ENCODE data around the gene LGR4.

Gene LGR4

DNA sequence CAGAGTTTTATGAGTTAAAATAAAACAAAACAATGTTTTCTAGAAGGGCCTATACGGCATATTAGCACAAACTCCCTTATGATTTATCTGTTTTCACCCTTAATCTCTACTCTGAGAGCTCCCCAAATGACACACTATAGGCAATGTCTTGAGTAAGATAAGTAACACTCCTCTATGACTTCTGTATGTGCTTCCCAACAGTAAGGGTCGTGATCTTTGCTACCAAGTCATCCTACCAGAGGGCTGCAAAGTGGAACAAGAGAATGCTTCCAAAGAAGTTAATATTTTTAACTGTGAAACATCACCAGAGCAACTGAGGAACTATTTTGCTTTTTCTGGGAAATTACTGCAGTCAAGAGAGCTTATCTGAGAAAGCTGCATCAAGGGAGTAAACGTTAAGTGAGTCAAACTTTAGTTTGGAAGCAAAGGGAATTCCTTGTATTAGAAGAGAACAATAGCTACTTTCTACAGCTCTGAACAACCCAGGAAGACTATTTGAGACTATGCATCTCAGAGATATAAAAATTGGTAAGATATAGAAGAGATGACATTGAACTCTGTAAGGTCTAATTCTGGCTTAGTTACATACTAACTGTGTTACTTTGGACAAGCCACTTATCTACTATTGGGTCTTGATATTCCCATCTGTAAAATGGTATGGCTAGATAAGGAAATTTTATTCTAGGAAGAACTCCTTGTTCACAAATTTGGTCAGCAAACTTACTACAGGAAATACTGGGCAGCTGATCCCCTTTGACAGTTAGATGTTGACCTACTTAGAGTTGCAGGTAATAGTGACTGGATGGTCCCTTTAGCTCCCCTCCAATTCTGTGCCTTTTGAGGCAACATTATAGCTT is 65.9 kb downstream of the LGR4 start:
- FAIRE-seq (no peak), DNase-seq (ENCODE audit: extremely low spot score, insufficient read length, low read depth) (no peak)

DNA sequence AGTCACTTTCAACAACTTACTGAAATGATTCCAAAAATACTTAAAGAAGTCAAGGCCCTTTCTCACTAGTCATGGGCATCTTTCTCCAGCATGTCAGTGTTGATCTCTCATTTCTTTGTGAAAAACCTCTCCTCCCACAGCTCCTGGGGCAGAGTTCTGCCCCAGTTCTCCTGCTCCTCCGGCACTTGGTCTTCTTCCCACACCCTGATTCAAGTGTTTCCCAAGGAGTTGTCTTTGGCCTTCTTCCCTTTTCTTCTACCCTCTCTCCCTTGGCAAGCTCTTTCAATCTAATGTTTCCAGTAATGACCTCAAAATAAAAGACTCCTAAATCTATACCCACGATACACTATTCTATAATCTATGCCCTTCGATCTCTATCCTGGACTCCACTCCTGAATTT is 67.5 kb downstream of the LGR4 start:
- FAIRE-seq (no peak), DNase-seq (ENCODE audit: extremely low spot score, insufficient read length, low read depth) (no peak)

DNA sequence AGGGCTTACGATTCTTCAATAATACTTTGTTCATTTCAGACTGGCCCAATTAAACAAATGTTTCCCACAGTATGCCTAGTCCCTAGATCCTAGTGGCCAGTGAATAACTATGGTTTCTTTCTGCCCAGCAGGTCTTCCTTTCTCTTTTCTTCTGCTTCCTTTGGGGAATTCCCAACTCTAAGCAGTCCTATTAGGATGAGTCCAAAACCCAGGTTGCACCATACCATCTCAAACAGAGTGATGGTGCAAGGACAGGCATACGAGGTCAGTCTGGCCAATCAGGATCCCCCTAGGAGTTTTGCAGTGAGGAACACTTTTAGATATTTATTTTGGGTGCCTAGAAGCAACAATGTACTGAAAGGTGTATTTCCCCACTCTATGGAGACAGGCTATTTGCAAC is 68.2 kb downstream of the LGR4 start:
- FAIRE-seq (no peak), DNase-seq (ENCODE audit: extremely low spot score, insufficient read length, low read depth) (no peak)

DNA sequence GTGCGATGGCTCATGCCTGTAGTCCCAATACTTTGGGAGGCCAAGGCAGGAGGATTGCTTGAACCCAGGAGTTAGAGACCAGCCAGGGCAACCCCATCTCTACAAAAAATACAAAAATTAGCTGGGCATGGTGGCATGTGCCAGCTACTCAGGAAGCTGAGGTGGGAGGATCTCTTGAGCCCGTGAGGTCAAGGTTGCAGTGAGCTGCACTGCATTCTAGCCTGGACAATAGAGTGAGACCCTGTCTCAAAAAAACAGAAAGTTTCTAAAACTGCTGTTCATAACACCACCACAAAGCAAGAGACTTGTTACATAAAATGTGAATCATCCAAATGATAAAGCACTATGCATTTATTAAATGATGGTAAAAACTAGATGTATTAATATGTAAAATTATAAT is 69.4 kb downstream of the LGR4 start:
- DNase-seq (ENCODE audit: extremely low spot score, insufficient read length, low read depth) (no peak), FAIRE-seq (no peak)

DNA sequence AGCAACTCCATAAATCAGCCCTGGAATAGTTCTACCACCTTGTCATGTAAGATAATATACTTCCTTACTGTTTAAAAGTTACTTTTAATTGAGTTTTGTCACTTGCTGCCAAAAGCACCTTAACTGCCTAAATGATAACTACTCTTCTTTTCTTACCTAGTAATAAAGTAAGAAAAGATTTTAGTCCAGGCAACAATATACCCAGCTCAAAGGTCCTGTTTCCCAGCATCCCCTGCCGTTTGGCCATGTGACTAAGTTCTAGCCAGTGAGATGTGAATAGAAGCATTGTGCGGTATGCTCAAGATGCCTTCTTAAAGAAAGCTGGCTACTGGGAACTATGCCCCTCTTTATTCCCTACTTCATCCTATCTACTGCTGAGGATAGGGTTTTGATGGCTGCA is 70.1 kb downstream of the LGR4 start:
- FAIRE-seq (no peak), DNase-seq (ENCODE audit: extremely low spot score, insufficient read length, low read depth) (no peak)

DNA sequence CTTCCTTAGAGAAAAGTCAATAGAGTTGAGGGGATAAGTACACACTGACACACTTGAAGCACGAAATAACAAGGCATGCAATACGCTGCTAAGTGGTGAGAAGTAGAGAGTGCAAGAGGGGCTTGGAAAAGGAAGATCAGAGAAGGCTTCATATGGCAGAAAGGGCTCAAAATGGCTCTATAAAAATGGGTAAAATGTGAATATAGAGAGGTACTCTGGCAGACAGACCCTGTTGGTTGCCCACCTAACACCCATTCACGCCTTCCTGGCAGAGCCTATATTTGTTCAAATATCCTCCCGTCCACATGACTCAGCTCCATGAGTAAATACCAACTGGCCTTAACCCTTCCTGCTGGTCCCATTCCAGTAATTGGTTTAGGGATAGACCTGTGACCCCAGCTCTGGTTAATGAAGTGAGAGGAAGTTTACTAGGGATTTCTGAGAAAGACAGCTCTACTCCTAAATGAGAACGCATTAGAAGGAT is 70.7 kb downstream of the LGR4 start:
- FAIRE-seq = no peak
- no peak for DNase-seq (ENCODE audit: extremely low spot score, insufficient read length, low read depth)

DNA sequence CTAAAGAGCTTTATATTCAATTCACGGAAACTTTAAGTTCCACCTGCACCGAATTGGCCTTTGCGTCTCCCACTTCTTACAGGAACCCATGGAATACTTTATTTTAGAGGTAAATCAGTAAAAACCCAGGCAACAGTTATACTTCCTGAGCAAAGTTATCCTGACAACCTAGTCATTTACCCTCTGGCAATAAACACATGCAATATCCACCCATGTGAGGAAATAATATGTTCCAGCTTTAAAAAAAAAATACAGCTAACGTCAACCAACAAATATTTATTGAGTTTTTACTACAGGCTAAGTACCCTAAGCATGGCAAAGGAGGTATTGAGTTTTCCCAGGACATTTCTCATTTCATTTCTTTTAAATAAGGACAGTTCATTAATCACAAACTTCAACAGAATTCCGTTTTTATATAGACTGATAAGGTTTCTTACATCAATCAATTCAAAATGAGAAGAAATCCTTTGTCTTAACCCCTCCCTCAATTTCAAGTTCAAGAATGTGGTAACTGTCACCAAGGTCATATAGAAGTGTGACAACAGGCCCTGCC is 71.2 kb downstream of the LGR4 start:
- FAIRE-seq = no peak
- DNase-seq (ENCODE audit: extremely low spot score, insufficient read length, low read depth) = no peak

DNA sequence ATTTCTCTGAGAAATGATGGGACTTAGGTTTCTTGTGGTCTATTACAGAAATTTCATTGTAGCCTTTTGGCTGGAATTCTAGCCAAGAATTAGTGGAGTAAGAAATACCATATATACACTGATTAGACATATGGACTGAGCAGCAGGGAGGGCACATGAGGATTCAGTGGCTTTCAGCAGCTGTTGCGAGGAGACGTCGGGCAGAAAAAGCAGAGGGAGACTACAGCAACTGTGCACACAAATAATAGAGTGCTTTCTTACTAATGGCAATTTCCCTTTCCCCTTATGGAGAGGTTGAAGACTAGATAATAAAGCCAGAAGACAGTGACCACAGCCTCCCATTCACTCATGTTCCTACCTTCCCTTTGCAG is 74.2 kb downstream of the LGR4 start:
- DNase-seq (ENCODE audit: extremely low spot score, insufficient read length, low read depth) (no peak), FAIRE-seq (no peak)

DNA sequence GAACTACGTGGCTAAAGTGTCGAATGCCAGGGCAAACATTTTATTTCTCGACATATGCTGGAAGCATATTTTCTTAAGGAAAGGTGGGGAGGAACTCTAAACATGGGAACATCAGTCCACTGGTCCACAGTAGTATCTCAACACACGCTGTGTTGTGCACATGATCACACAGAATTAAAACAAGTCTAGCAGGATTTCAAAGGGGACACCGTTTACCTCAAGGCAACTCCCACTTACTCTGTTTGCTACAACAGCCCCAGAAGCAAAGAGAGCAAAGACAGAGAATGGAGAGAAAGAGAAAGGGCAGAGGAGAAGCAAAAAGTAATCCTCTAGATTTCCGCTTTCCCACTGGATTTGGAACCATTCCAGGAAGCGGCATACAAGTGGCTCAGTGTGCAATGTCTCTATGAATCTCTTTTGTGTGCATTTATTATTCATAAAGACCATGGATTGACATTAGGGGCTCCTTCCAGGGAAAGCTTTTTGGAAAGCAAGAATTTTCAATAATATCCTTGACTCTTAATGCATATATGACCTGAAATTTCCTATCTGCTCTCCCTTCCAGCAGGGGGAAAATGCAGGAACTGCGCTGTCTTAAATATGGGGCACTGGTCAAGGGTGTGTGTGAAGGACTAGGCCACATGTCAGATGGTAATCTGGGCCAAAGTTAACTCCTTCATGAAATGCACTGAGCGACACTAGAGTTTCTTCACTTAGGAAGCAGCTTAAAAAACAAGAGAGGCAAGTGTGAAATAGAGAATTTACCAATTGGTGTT is 74.8 kb downstream of the LGR4 start:
- FAIRE-seq (no peak), DNase-seq (ENCODE audit: extremely low spot score, insufficient read length, low read depth) (no peak)

DNA sequence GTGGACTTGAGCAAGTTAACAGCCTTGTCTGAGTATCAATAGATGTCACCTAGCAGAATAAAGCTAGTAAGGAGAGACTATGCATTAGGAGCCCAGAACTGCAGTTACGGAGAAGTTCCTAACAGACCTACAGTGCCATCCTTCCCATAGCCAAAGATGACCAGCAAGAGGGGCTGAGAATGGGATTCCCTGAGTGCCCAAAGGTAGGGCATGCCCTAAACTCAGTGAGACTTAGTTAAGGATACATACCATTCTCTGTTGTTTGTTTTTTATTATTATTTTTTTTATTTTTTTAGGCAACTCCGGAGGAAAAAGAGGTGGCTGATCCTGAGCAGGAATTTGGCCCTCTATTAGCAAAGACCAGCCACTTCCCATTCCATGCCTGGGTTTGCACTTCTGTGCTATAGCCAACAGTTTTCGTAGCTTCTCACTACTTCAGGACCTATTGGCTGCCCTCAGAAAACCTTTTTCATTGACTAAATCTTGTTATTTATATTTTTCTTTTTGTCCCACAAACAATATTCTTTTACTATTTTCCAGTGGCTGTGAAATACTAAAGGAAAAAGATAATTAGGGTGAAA is 76.2 kb downstream of the LGR4 start:
- FAIRE-seq (no peak), DNase-seq (ENCODE audit: extremely low spot score, insufficient read length, low read depth) (no peak)

DNA sequence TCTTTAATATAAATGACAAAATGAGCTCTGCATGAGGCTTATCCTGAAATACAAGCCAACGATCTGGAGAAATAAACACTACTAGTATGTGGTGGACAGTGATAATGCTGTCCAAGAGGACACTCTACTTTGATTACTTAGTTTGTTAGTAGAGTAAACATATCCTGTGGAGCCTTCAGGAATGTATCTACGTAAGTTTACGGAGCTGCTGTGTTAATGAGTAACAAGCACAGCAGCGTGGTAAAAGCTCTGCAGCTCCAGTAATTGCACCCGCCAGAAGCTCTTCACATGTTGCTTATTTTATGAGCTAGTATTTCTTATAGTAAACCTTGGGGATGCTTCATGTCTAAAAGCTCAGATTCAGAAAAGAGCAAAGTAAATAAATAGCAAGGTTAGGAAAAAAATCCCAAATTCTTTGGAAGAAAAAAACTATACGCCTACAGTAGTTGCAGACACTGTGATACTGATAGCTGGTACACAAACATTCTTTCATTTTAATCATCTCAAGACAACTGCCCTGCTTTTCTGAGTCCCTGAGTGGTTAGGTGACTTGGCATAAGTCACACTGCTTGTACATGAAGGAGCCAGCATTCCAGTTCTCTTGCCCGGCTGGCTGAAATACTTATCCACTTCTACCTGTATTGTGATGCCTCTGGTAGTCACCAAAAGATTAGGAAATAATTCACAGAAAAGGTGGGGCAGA is 76.9 kb downstream of the LGR4 start:
- FAIRE-seq = no peak
- DNase-seq (ENCODE audit: extremely low spot score, insufficient read length, low read depth) = no peak

DNA sequence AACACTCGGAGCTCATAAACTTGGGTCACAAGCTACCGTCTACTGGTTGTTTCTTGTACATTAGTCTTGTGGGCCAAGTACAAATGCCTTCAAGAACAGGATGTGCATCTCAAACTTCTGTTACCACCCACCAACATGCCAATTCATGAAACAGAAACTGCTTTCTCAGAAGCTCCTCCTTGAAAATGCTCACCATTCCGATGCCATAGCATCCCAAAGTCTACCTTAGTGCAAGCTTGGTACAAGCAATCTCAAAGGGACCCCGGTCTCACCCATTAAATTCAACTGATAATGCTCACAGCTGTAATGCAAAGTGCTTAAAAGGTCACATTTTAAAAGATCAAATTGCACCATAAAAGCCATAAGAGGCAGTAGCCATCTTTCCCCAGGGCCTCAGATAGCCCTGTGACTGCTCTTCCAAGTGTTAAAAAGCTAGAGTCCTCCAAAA is 77.8 kb downstream of the LGR4 start:
- FAIRE-seq (no peak), DNase-seq (ENCODE audit: extremely low spot score, insufficient read length, low read depth) (no peak)

DNA sequence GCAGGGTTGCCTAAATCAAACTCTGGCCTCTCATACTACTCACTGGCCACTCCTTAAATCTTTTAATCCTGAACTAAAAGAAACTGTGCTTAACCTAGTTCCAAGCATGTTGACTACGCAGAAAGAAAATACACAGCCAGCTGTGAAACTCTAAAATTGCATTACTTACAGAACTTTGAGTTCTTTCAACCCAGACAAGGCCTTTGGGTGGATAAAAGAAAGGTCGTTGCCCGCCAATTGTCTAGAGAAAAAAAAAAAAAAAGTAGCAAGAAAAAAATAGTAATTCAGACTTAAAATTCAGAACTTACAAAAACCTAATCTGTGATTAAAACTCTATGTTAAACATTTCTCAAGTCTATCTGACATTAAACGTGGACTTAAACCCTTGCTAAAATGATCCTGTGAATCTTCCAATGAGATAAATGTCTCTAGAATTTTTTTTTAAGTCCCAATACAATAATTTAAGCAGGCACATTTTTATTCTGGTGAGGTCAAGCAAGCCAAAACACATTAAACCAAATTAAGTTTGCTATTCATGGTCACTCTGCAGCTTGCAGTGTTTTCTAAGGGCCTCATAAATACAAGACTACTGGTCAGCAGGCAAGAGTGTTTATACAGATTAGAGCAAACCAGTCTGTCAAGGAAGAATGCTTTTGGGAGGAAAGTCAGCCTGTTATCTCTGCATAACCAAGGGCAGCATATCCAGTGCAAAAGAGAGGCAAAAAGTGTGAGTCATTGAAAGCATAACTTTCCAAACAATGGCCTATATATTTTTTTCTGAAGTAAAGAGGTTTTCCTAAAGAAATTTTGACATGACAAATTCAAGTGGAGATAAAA is 80.1 kb downstream of the LGR4 start:
- DNase-seq (ENCODE audit: extremely low spot score, insufficient read length, low read depth) (no peak), FAIRE-seq (no peak)

DNA sequence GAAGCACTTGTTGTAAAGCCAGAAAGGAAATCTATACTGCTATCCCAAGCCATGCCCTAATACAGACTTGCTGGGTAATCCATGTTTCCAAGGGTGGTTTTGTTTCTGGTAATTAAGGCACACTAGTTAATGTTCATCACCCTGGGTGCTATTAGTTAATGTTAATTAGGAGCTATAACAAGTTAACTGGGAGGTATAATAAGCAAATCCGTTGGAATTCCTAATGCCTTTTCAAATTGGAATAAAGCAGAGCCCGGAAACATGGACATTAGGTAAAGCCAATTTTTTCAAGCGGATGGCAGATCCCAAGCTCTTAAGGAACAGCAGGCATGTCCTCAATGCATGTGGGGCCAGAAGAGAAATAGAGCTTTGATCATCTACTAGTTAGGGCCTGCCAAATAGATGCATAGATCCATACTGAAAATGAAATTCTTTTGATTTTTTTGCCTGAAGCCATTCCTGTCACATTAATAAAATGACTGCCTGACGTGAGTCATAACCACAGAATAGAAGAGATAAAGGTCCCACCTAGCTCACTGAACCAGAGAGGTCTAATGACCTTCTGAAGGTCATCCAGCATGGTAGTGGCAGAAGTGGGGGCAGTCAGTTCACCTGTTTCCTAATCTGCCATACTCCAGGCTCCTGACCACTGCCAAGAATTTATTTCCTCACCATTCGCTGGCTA is 81.1 kb downstream of the LGR4 start:
- DNase-seq (ENCODE audit: extremely low spot score, insufficient read length, low read depth) = no peak

DNA sequence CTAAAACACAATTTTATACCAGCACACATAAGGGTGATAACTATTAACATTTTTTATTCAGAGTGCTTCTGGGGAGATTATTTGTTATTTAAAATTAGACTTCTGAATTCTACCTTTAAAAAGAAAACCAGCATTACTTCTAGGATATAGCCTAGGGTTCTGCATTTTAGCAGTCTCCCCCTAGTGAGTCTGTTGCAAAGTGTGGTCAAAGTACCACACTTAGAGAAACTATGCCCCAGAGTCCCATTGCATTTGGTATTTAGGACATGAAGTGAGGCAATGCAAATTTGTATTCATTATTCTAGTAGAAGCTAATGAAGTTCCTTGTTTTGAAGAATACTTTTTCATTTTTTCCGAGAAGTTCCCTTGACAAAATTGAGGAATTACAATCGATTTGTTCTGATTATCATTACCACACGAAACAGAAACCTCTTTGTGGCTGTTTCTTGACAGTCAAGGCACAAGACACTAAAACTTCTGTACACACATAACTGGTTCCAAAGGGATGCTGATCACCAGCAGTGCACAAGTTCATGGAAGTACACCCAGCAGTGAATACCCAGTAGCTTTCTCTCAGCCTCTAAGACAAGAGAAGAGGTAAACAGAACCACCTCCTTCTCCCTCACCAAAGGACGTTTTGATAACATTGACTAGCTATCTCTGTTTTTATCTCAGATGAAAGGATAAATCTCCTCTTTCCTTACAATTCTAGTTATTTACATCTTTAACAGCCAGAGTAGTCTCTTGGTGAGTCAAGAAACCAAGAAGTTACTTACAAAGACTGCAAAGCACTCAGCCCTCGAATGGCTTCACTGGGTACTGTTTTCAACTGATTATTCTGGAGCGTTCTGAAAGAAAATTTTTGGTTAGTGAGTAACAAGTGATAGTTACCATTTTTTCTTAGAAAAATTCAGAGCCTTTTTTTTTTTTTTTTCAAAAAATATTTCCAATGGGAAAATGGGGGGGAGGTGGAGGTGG is 82.0 kb downstream of the LGR4 start:
- FAIRE-seq = no peak
- DNase-seq (ENCODE audit: extremely low spot score, insufficient read length, low read depth) = no peak

More for the DNA sequence above, 81.1 kb downstream of the LGR4 start:
- no peak for FAIRE-seq

DNA sequence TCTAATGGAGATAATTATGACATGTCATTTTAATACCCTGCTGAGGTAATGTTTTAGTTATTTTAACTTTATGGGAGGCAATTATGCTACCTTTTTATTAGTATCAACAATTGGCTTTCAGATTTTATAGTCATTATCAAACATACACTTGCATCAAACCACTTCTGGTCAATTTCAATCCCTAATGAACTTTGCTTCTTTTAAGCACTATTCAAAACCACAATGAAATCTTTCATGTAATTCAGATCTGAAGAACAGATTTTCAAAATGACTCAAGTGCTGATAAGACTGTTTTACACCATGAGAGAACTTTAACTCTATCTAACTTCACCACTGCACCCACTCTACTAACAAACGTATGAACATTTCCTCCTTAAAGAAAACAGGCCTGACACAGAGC is 83.7 kb downstream of the LGR4 start:
- no peak for FAIRE-seq
- no peak for DNase-seq (ENCODE audit: extremely low spot score, insufficient read length, low read depth)

DNA sequence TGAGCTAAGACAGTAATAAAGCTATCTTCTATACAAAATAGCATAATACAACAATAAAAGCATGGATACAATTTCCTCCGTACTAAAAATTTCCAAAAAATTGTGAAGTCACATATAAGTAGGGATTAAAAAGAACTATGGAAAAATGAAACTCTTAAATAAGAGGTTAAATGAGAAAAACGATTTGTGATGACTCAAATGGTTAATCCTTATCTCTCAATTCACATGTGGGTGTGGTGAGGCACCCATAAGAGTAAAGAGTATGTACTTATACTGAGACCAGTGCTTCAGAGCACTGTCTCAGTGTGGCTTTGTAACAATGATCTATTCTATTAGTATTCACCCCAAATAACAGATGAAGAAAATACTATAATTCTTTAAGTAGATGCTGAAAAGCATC is 84.6 kb downstream of the LGR4 start:
- DNase-seq (ENCODE audit: extremely low spot score, insufficient read length, low read depth) = no peak
- FAIRE-seq = no peak

DNA sequence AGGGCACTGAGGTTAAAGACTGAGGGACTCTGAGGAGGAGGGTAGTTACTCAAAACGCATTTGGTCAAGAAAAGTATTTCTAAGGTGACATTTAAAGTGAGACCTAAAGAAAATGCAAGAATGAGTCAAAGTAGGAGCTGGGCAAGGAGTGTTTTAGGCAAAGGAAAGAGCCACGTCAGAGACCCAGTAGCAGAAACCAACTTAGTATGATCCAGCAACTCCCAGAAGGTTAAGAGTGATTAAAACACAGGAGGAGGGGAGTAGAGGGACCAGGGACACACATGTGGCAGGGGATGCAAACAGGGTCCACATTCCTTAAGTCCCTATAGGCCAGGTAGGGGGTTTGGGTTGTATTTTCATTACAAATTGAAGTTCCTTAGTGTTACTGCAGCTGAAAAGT is 85.2 kb downstream of the LGR4 start:
- FAIRE-seq = no peak
- DNase-seq (ENCODE audit: extremely low spot score, insufficient read length, low read depth) = no peak

Data from GM18507 (cell line).